ENCODE data around the gene MTHFR.

Gene MTHFR

DNA sequence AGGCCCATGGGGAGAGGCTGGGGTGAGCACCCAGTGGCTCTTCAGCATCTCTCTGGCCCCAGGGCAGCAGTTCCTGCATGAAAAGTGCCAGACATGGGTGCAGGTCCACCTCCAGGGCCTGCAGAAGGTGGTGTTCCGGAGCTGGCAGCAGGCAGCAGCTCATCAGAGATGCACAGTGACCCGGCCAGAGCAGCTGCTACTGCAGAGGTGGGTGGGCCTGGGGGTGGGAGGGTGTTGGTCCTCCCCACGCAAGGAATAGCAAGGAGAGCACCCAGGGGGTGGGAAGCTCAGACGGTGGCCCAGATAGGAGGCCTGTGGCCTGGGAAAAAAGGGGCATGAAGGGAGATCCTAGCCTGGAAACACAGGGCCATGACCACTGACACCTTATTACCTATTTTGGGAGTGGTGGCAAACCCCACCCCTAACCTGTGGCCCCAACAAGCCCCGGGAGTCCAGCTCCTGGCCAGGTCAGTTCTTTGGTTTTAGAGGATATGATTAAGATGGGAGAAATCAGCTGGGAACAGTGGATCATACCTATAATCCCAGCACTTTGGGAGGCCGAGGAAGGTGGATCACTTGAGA lies 23.5 kb downstream of the MTHFR start:
- DNase-seq (ENCODE audit: low spot score in 2 of 2) (no peak), ATAC-seq (no peak)
- H3K27ac Mint-ChIP-seq: no peak overlapping the region
- H3K9me3 Mint-ChIP-seq: no peaks in the 10 kb centered on the region
- H3K4me1 Mint-ChIP-seq: no peaks in the 10 kb centered on the region
- no peaks in the 10 kb centered on the region for H3K36me3 Mint-ChIP-seq
- H3K4me3 Mint-ChIP-seq: no peak overlapping the region

- DNase-seq (ENCODE audit: low spot score in 2 of 2) (no peak), ATAC-seq (no peak)
- Mint-ChIP-seq H3K9me3 (no peaks in the 10 kb centered on the region), H3K36me3 (no peaks in the 10 kb centered on the region), H3K27ac (no peak overlapping the region), H3K4me3 (no peak overlapping the region), H3K4me1 (no peaks in the 10 kb centered on the region)
These were observed 24.5 kb downstream of the MTHFR start for GRCh38 chr1:11781297-11781696.

DNA sequence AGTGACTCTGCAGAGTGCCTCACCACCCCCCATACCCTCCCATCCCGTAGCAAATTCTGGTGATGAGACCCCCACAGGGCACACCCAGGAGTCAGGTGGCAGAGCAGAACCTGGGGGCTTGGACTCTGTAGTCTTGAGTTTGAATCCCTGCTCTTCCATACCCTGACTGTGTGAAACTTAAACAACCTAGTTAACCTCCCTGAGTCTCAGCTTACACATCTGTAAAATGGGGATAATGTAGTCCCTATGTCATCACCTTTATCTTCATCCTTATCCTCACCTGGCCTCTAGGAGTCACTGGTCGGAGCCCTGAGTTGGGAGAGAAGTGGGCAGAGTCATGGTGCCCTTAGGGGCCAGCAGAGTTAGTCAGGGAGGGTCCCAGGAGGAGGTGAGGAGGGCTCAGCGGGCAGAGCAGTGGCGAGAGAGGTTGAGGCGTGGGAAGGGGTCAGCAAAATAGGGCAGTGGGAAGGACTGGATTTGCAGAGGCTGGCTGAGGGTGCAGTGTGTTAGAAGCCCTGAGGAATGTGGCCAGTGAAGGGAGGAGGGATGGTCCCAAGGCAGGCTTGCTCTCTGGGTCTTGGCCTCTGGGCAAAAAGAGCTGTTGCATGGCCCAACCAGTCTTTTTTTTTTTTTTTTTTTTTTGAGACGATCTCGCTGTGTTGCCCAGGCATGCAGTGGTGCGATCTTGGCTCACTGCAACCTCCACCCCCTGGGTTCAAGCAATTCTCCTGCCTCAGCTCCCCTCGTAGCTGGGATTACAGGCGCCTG lies 25.2 kb downstream of the MTHFR start:
- no peak overlapping the region for H3K27ac Mint-ChIP-seq
- H3K4me3 Mint-ChIP-seq: no peak overlapping the region

DNA sequence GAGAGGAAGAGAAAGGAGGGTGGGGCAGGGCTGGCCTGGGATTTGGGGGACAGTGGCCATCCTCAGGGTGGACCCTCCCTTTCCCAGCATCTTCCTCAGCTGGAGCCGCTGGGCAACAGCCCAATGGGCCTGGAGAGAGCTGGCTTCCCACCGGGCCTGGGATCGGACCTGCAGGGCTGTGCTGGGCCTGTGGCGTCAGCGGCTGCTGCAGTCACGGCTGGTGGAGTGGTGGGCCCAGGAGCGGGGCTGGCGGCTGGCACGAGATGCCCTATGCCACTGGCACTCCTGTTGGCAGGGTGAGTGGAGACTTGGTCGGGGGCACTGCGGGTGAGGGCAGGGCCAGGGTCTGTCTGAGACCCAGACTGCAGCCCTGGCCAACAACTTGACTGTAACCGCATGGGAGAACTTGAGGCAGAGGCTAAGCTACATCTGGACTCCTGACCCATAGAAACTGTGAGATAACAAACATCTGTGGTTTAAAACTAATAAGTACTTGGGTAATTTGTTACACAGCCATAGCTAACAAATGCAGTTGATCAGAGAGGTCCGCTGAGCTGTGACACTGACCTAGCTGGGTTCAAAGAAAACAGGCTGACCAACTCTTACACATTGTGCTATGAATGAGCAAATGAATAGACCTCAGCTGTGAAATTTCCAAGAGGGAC lies 25.9 kb downstream of the MTHFR start:
- DNase-seq (ENCODE audit: low spot score in 2 of 2) (no peak), ATAC-seq (no peak)
- no peaks in the 10 kb centered on the region for H3K4me1 Mint-ChIP-seq
- H3K4me3 Mint-ChIP-seq: no peak overlapping the region
- H3K36me3 Mint-ChIP-seq: no peaks in the 10 kb centered on the region
- no peak overlapping the region for H3K27ac Mint-ChIP-seq
- no peaks in the 10 kb centered on the region for H3K9me3 Mint-ChIP-seq

More for the DNA sequence above, 25.2 kb downstream of the MTHFR start:
- Mint-ChIP-seq H3K4me1 (no peaks in the 10 kb centered on the region), H3K9me3 (no peaks in the 10 kb centered on the region), H3K36me3 (no peaks in the 10 kb centered on the region)
- DNase-seq (ENCODE audit: low spot score in 2 of 2): no peak
- ATAC-seq: no peak

DNA sequence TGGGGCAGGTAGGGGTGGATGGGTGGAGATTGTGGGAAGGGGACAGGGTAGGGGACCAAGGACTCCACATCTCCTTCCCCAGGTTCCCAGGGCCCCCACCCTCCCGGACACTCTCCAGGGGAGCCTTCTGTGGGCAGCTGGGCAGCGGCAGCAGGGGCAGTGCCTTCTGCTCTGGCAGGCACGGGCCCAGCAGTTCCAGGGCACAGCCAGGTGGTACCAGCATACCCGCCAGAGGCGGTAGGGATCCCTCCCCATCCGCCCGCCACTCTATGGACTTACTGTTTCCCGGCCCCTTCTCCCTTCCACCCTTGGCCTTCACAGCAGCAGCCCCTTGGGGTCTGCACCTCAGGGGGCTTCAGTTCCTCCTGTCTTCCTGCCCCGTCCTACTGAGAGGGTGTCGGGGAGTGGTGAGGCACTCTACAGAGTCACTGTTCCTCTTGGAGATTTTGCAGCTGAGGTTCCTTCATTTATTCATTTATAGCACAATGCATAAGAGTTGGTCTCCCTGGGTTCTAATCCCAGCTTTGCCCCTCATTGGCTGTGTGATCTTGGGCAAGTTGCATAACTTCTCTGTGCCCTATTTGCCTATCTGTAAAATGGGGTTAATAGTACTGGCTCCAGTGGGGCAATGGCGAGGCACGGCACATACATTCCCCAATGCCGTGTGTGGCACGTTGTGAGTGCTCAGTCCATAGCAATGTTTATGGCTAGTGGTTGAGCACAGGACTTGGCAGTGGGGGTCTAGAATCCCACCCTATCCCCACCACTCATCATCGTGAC lies 26.7 kb downstream of the MTHFR start:
- Mint-ChIP-seq H3K36me3 (no peaks in the 10 kb centered on the region), H3K27ac (no peak overlapping the region), H3K4me3 (no peak overlapping the region), H3K4me1 (no peaks in the 10 kb centered on the region), H3K9me3 (no peaks in the 10 kb centered on the region)
- peak; percentile 29 for ATAC-seq
- no peak for DNase-seq (ENCODE audit: low spot score in 2 of 2)

DNA sequence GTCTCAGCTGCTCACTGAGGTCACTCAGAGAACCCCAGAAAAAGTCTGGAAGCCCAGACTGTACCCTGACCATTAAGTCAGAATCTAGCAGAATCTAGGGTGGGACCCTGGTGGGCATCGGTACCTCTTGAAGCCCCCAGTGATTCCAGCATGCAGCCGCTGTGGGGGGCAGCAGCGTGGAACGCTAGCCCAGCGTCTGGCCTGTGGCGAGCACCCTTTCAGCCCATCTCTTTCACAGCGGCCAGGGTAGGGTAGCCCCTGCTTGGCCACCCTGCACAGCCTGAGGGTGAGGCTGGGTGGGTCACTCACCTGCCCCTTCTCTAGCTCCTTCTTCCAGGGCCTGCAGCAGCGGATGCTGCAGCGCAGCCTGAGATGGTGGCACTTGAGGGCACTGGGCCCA lies 27.4 kb downstream of the MTHFR start:
- Mint-ChIP-seq H3K36me3 (no peaks in the 10 kb centered on the region), H3K27ac (no peak overlapping the region), H3K4me1 (no peaks in the 10 kb centered on the region), H3K9me3 (no peaks in the 10 kb centered on the region), H3K4me3 (no peak overlapping the region)
- DNase-seq (ENCODE audit: low spot score in 2 of 2) (no peak), ATAC-seq (no peak)

- DNase-seq (ENCODE audit: low spot score in 2 of 2): no peak
- Mint-ChIP-seq H3K4me1 (no peaks in the 10 kb centered on the region), H3K9me3 (no peaks in the 10 kb centered on the region), H3K4me3 (no peak overlapping the region), H3K27ac (no peak overlapping the region), H3K36me3 (no peaks in the 10 kb centered on the region)
- ATAC-seq: no peak
These were observed 28.0 kb downstream of the MTHFR start for GRCh38 chr1:11777658-11778322.

DNA sequence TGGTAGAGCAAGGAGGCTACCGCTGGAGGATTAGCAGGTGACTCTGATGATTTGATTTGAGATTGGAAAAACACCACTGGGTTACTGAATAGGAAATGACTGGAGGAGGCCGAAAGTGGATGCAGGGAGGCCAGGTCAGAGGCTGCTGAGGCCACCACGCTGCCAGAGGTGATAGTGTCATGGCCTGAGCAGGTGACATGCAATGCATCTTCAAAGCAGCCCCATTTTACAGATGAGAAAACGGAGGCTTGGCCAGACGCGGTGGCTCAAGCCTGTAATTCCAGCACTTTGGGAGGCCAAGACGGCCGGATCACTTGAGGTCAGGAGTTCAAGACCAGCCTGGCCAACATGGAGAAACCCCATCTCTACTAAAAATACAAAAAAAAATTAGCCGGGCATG lies 31.0 kb downstream of the MTHFR start:
- H3K4me1 Mint-ChIP-seq: no peaks in the 10 kb centered on the region
- no peak overlapping the region for H3K27ac Mint-ChIP-seq
- DNase-seq (ENCODE audit: low spot score in 2 of 2): no peak
- H3K36me3 Mint-ChIP-seq: no peaks in the 10 kb centered on the region
- H3K9me3 Mint-ChIP-seq: no peaks in the 10 kb centered on the region
- ATAC-seq: no peak
- no peak overlapping the region for H3K4me3 Mint-ChIP-seq

DNA sequence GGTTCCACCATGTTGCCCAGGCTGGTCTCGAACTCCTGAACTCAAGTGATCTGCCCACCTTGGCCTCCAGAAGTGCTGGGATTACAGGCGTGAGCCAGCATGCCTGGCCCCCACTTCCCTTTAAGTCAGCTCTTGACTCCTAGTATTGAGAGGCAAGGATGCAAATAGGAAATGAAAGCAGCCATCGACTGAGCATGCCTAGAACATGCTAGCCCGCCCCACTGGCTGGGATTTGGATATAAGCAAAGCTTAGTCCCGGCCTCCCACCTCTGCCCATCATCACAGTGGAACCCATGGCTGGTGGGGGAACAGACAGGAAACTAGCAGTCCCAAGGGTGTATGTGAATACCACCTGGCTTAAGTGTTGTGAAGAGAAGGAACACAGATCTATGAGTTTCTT lies 33.3 kb downstream of the MTHFR start:
- DNase-seq (ENCODE audit: low spot score in 2 of 2): no peak
- H3K4me3 Mint-ChIP-seq: no peak overlapping the region
- H3K9me3 Mint-ChIP-seq: no peaks in the 10 kb centered on the region
- no peaks in the 10 kb centered on the region for H3K36me3 Mint-ChIP-seq
- H3K4me1 Mint-ChIP-seq: no peaks in the 10 kb centered on the region
- H3K27ac Mint-ChIP-seq: no peak overlapping the region
- ATAC-seq: no peak

DNA sequence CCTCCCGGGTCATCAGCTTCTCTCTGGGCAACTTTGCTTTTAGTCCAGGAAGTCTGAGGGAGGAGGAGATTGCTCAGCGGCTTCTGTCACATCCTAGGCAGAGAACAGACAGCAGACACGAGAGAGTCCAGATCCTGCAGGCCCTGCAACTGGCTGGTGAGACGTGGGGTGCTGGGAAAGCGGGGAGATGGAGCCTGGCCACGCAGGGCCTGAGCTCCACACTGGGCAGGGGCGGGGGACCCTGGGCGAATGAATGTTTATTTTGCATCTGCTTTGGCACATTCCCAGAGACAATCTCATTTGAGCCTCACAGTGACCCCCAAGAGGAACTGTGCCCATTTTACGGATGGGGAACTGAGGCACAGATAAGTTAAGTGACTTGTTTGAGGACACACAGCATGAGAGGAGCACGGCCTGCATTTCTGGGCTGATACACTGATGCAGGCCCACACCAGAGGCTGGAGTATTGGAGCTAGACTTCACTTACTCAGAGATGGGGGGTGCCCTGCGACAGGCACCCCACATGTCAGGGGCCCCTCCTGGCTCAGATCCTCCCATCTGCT lies 34.2 kb downstream of the MTHFR start:
- ATAC-seq: no peak
- Mint-ChIP-seq H3K4me1 (no peaks in the 10 kb centered on the region), H3K27ac (no peak overlapping the region), H3K36me3 (no peaks in the 10 kb centered on the region), H3K4me3 (no peak overlapping the region), H3K9me3 (no peaks in the 10 kb centered on the region)
- no peak for DNase-seq (ENCODE audit: low spot score in 2 of 2)

DNA sequence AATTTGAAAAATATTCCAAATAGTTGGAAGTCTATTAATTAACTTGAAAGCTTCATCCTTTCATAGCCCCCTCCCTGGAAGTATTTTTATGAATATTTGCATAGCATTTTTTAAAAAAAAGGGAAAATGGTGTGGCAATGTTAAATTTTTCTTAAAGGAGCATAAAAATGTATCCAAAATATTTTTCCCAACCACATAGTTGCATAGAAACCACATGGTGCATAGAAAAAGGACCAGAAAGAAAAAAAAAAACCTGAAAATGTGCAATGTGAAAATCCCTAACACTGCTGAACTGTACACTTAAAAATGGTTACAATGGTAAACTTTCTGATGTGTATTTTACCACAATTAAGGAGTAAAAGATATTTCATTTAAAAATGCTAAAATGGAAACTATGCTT lies 35.8 kb downstream of the MTHFR start:
- H3K4me1 Mint-ChIP-seq: no peaks in the 10 kb centered on the region
- no peak overlapping the region for H3K27ac Mint-ChIP-seq
- no peak for DNase-seq (ENCODE audit: low spot score in 2 of 2)
- ATAC-seq: no peak
- no peaks in the 10 kb centered on the region for H3K36me3 Mint-ChIP-seq
- H3K9me3 Mint-ChIP-seq: no peaks in the 10 kb centered on the region
- H3K4me3 Mint-ChIP-seq: no peak overlapping the region

DNA sequence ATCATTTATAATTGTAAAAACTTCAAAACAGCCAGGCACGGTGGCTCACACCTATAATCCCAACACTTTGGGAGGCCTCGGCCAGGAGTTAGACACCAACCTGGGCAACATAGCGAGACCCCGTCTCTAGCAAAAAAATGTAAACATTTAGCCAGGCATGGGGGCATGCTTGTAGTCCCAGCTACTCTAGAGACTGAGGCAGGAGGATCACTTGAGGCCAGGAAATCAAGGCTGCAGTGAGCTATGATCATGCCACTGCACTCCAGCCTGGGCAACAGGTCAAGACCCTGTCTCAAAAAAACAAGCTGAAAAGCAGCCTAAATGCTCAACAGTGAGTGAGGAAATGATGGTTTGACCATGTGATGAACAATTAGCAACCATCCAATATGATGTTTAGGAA lies 36.5 kb downstream of the MTHFR start:
- Mint-ChIP-seq H3K36me3 (no peaks in the 10 kb centered on the region), H3K4me3 (no peak overlapping the region), H3K9me3 (no peaks in the 10 kb centered on the region), H3K4me1 (no peaks in the 10 kb centered on the region), H3K27ac (no peak overlapping the region)
- DNase-seq (ENCODE audit: low spot score in 2 of 2) (no peak), ATAC-seq (no peak)

DNA sequence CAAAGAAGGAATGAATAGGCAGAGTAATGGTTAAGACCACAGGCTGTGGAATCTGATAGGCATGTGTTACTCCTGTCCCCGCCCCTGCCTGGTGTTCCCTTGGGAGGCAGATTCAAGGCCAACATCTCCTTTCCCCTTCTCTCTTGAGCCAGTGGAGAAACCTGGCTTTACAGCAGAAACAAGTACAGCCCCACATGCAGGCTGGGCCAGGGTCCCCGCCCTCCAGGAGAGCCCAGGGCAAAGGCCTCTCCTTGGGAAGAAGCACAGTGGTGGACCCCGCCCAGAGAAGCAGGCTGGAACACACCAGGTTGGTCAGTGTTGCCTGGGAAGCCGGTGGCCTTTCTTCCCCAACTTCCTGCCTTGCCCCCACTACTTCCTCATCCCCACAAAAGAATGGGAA lies 36.9 kb downstream of the MTHFR start:
- ATAC-seq: no peak
- Mint-ChIP-seq H3K4me1 (no peaks in the 10 kb centered on the region), H3K36me3 (no peaks in the 10 kb centered on the region), H3K9me3 (no peaks in the 10 kb centered on the region), H3K27ac (no peak overlapping the region), H3K4me3 (no peak overlapping the region)
- no peak for DNase-seq (ENCODE audit: low spot score in 2 of 2)

- Mint-ChIP-seq H3K9me3 (no peaks in the 10 kb centered on the region), H3K4me3 (no peak overlapping the region), H3K4me1 (no peaks in the 10 kb centered on the region), H3K36me3 (no peaks in the 10 kb centered on the region), H3K27ac (no peak overlapping the region)
- no peak for DNase-seq (ENCODE audit: low spot score in 2 of 2)
- no peak for ATAC-seq
These were observed 37.7 kb downstream of the MTHFR start for GRCh38 chr1:11767922-11768704.

Data from stimulated activated effector memory CD8-positive, alpha-beta T cell treated with anti-CD3 and anti-CD28 coated beads, Interleukin-12 subunit alpha, Interleukin-12 subunit beta, amount 100 ng/mL, for 72 hours (primary cell).